HepG2 (cell line): Measurements from ENCODE around the gene HSDL2. TPM values are rescaled to one million over a fixed set of nuclear protein-coding genes. Genes with fewer than 3 reads are reported as not detected.

Source experiments
- GATAD2A ChIP-seq: IDR thresholded peaks from 2 replicates; pipeline ENCODE4 v1.6.1; 2016
- GZF1 ChIP-seq: sonication (generic); formaldehyde crosslinking; IDR thresholded peaks from 2 replicates; pipeline ENCODE4 v1.5.1; 2020; ENCODE audit warnings: mild to moderate bottlenecking, missing genetic modification reagents
- IKZF5 ChIP-seq: IDR thresholded peaks from 2 replicates; pipeline ENCODE4 v1.6.1; 2018; ENCODE audit warnings: missing genetic modification reagents, mild to moderate bottlenecking, missing compliant biosample characterization
- IRF2 ChIP-seq: IDR thresholded peaks from 2 replicates; pipeline ENCODE4 v1.6.1; 2018; ENCODE audit warnings: missing genetic modification reagents, missing compliant biosample characterization
- KDM6A ChIP-seq: IDR thresholded peaks from 2 replicates; pipeline ENCODE4 v1.6.1; 2016; ENCODE audit warnings: low read depth
- MED1 ChIP-seq: sonication (generic); formaldehyde crosslinking; IDR thresholded peaks from 2 replicates; pipeline ENCODE4 v1.4.0; 2020; ENCODE audit warnings: missing genetic modification reagents
- NCOR1 ChIP-seq: fragments of 200-600 bp; sonication (generic); IDR thresholded peaks from 2 replicates; pipeline ENCODE4 v1.7.0; 2017; ENCODE audit warnings: antibody characterized with exemption, low read length, borderline replicate concordance
- PITX1 ChIP-seq: sonication (generic); formaldehyde crosslinking; IDR thresholded peaks from 2 replicates; pipeline ENCODE4 v1.5.1; 2020; ENCODE audit warnings: mild to moderate bottlenecking, missing genetic modification reagents
- SP5 ChIP-seq: IDR thresholded peaks from 2 replicates; pipeline ENCODE4 v1.6.1; 2016; ENCODE audit warnings: low read depth, borderline replicate concordance
- TBX3 ChIP-seq: fragments of 450-650 bp; IDR thresholded peaks from 2 replicates; pipeline ENCODE4 v1.6.1; 2017; ENCODE audit warnings: antibody characterized with exemption, mild to moderate bottlenecking, inconsistent platforms, borderline replicate concordance
- ZBTB3 ChIP-seq: sonication (generic); formaldehyde crosslinking; IDR thresholded peaks from 2 replicates; pipeline ENCODE4 v1.4.0; 2020; ENCODE audit warnings: low read depth, mild to moderate bottlenecking, moderate library complexity, missing genetic modification reagents, borderline replicate concordance
- ZBTB7B ChIP-seq: sonication (generic); formaldehyde crosslinking; IDR thresholded peaks from 2 replicates; pipeline ENCODE4 v1.4.0; 2020; ENCODE audit warnings: missing genetic modification reagents
- ZGPAT ChIP-seq: IDR thresholded peaks from 2 replicates; pipeline ENCODE4 v1.6.1; 2016; ENCODE audit warnings: mild to moderate bottlenecking
- ZNF343 ChIP-seq: sonication (generic); formaldehyde crosslinking; IDR thresholded peaks from 2 replicates; pipeline ENCODE4 v1.4.0; 2020; ENCODE audit warnings: mild to moderate bottlenecking, missing genetic modification reagents
- ZNF510 ChIP-seq: sonication (generic); formaldehyde crosslinking; IDR thresholded peaks from 2 replicates; pipeline ENCODE4 v1.4.0; 2020; ENCODE audit warnings: low read depth, mild to moderate bottlenecking, missing genetic modification reagents
- ZNF556 ChIP-seq: sonication (generic); formaldehyde crosslinking; IDR thresholded peaks from 2 replicates; pipeline ENCODE4 v1.4.0; 2020; ENCODE audit warnings: mild to moderate bottlenecking, missing genetic modification reagents, borderline replicate concordance
- ZNF574 ChIP-seq: sonication (generic); formaldehyde crosslinking; IDR thresholded peaks from 2 replicates; pipeline ENCODE4 v1.4.0; 2020; ENCODE audit warnings: missing genetic modification reagents
- ZNF646 ChIP-seq: sonication (generic); formaldehyde crosslinking; IDR thresholded peaks from 2 replicates; pipeline ENCODE4 v1.9.0; 2021; ENCODE audit warnings: mild to moderate bottlenecking, missing genetic modification reagents
- ZNF749 ChIP-seq: sonication (generic); formaldehyde crosslinking; IDR thresholded peaks from 2 replicates; pipeline ENCODE4 v1.8.0; 2022; ENCODE audit warnings: mild to moderate bottlenecking, missing genetic modification reagents, moderate library complexity, borderline replicate concordance
- polyA plus RNA-seq, 8 experiments: library from polyadenylated mRNA; depleted of rRNA in 3 of 8; stranded (reverse) in 7 of 8; unstranded in 1 of 8; fragments of >200 nt; fragmentation: Illumina TruSeq in 4 of 8; extraction: Trizol in 4 of 8; gene quantifications; 2 replicates each; pipeline versions ENCODE4 v1.2.1 to v1.2.3, GENCODE V29; 2011 to 2016; ENCODE audit warnings: low read depth in 4 of 8, missing spikeins in 1 of 8, mixed read lengths in 1 of 8; ENCODE audit not compliant: insufficient read depth in 1 of 8
- total RNA-seq, 5 experiments: library from RNA; depleted of rRNA; stranded (reverse); fragments of >200 nt; fragmentation: Illumina TruSeq; extraction: Trizol; gene quantifications; 2 replicates each; pipeline ENCODE4 v1.2.3, GENCODE V29; 2016; ENCODE audit warnings: low read depth in 1 of 5

Gene HSDL2
- total and polyA plus RNA-seq, 2 of the 13 experiments (the other 11 are each of a cell fraction or from before 2014, with no cell fraction given) = 55.3 to 80.2 TPM

- TF ChIP-seq ZNF646 (CRISPR knock-in tag) = peak; percentile 87
- peak; percentile 84 for TF ChIP-seq GATAD2A (CRISPR knock-in tag)
- 0 out of 2 replicates have a peak, but pooled peaks have one; percentile 41 for TF ChIP-seq ZNF574
- peak; percentile 80; the same call in 1 of the 2 replicates for TF ChIP-seq GZF1 (CRISPR knock-in tag)
- TF ChIP-seq ZBTB7B (CRISPR knock-in tag) = peak; percentile 18; the same call in 1 of the 2 replicates
- 0 out of 2 replicates have a peak, but pooled peaks have one; percentile 40 for TF ChIP-seq ZBTB3 (CRISPR knock-in tag)
- peak; percentile 77; the same call in 1 of the 2 replicates for TF ChIP-seq SP5 (CRISPR knock-in tag)
- TF ChIP-seq MED1 = peak; percentile 89
- peak; percentile 86 for TF ChIP-seq ZNF556 (CRISPR knock-in tag)
- peak; percentile 45; the same call in 1 of the 2 replicates for TF ChIP-seq NCOR1
- peak; percentile 92 for TF ChIP-seq PITX1 (CRISPR knock-in tag)
- TF ChIP-seq ZNF510 (CRISPR knock-in tag) = 0 out of 2 replicates have a peak, but pooled peaks have one; percentile 35
- 0 out of 2 replicates have a peak, but pooled peaks have one; percentile 30 for TF ChIP-seq KDM6A (CRISPR knock-in tag)
- TF ChIP-seq ZNF749 (CRISPR knock-in tag) = peak; percentile 35; the same call in 1 of the 2 replicates
- TF ChIP-seq ZNF343 (CRISPR knock-in tag) = 0 out of 2 replicates have a peak, but pooled peaks have one; percentile 42
- peak; percentile 55; the same call in 1 of the 2 replicates for TF ChIP-seq IRF2
- TF ChIP-seq IKZF5 (CRISPR knock-in tag) = peak; percentile 77; the same call in 1 of the 2 replicates
- TF ChIP-seq TBX3 = peak; percentile 78
- peak; percentile 79 for TF ChIP-seq ZGPAT (CRISPR knock-in tag)
These were observed 5.7 kb upstream of the HSDL2 start (continued) for GRCh38 chr9:112374232-112374631.
